Gastrocnemius medialis (tissue), 4 donors: ENCODE results near the gene STX12. TPM values are rescaled to one million over a fixed set of nuclear protein-coding genes. Genes with fewer than 3 reads are reported as not detected.
"Not testable (repeated sequence)": the region's sequence is repeated elsewhere in the genome, so short reads cannot be mapped to it uniquely, and the experiment has no call there.

ENCODE experiments used
- ATAC-seq, 2 donors: fragments of 150-250 bp; one replicate each; pipeline ENCODE4 v1.9.1; 2016
- DNase-seq, 2 donors: peaks; one replicate each; pipeline ENCODE4 v3.0.0-alpha.2; 2019
- H3K27ac ChIP-seq, 4 donors: fragments of 200-600 bp; sonication (generic); 1 replicate in 1 of 4; 2 replicates in 3 of 4; pipeline ENCODE4 v1.5.1; 2016 to 2018; ENCODE audit warnings: mild to moderate bottlenecking in 2 of 4, moderate library complexity in 1 of 4
- H3K27me3 ChIP-seq, 3 donors: fragments of 200-600 bp; sonication (generic) in 2 of 3; 1 replicate in 1 of 3; 2 replicates in 2 of 3; pipeline versions ENCODE4 v1.5.1 to v1.6.0; 2016 to 2019; ENCODE audit warnings: mild to moderate bottlenecking in 1 of 3, moderate library complexity in 1 of 3
- H3K36me3 ChIP-seq, 2 donors: fragments of 200-600 bp; sonication (generic) in 1 of 2; one replicate each; pipeline ENCODE4 v1.5.1; 2017 to 2018
- H3K4me1 ChIP-seq, 2 donors: fragments of 200-600 bp; sonication (generic) in 1 of 2; one replicate each; pipeline ENCODE4 v1.5.1; 2016 to 2017; ENCODE audit warnings: mild to moderate bottlenecking in 2 of 2
- H3K4me3 ChIP-seq, 4 donors: fragments of 200-600 bp; sonication (generic) in 3 of 4; 1 replicate in 1 of 4; 2 replicates in 3 of 4; pipeline ENCODE4 v1.5.1; 2016 to 2019; ENCODE audit warnings: mild to moderate bottlenecking in 2 of 4
- H3K9me3 ChIP-seq, 3 donors: fragments of 200-600 bp; sonication (generic) in 2 of 3; 1 replicate in 1 of 3; 2 replicates in 2 of 3; pipeline ENCODE4 v1.5.1; 2016 to 2019
- POLR2A ChIP-seq, 2 donors: fragments of 450-650 bp; IDR thresholded peaks; one replicate each; pipeline ENCODE4 v1.6.1; 2017; ENCODE audit warnings: antibody characterized with exemption in 2 of 2, mild to moderate bottlenecking in 2 of 2, moderate library complexity in 2 of 2
- in situ Hi-C, 4 donors: fragments of 200-750 bp; cut with MboI; loops; one replicate each; pipeline versions ENCODE4 v1.15.0 to v1.8.0; 2017; ENCODE audit warnings: low sequenced_read_pairs in 4 of 4
- intact Hi-C: fragments of 100-400 bp; cut with DNase I; formaldehyde crosslinking; loops from one replicate; pipeline ENCODE4 v1.15.1; 2023; ENCODE audit warnings: low total_unique reads
- total RNA-seq, 4 donors: library from RNA; depleted of rRNA; stranded (reverse); fragments of >200 nt; gene quantifications; one replicate each; pipeline versions ENCODE4 v1.1.0 to v1.2.3, GENCODE V29; 2016
- TF ChIP-seq, protein P1 (sequence below), 5 experiments: fragments of 450-650 bp in 3 of 5; fragments of 200-600 bp in 2 of 5; sonication (generic) in 2 of 5; IDR thresholded peaks in 4 of 5; conservative IDR thresholded peaks in 1 of 5; 1 replicate in 4 of 5; 2 replicates in 1 of 5; pipeline ENCODE4 v1.5.1; 2016 to 2019; ENCODE audit warnings: antibody characterized with exemption in 5 of 5, mild to moderate bottlenecking in 3 of 5, moderate library complexity in 3 of 5

STX12 gene
- total RNA-seq, 4 donors from 2014 or later: 19.2 to 71.6 (median 31.2) TPM

DNA sequence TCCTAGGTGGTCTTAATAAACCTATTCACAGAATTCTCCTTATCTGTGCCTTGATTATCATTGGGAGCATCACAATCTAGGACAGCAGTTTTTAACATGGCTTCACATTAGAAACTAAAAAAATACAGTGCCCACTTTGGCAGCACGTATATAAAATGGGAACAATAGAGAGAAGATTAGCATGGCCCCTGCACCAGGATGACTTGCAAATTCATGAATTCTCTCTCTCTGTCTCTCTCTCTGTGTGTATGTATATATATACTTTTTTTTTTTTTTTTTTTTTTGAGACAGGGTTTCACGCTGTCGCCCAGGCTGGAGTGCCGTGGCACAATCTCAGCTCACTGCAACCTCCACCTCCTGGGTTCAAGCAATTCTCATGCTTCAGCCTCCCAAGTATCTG lies 51.4 kb downstream of the STX12 start:
- TF ChIP-seq, protein P1, sequence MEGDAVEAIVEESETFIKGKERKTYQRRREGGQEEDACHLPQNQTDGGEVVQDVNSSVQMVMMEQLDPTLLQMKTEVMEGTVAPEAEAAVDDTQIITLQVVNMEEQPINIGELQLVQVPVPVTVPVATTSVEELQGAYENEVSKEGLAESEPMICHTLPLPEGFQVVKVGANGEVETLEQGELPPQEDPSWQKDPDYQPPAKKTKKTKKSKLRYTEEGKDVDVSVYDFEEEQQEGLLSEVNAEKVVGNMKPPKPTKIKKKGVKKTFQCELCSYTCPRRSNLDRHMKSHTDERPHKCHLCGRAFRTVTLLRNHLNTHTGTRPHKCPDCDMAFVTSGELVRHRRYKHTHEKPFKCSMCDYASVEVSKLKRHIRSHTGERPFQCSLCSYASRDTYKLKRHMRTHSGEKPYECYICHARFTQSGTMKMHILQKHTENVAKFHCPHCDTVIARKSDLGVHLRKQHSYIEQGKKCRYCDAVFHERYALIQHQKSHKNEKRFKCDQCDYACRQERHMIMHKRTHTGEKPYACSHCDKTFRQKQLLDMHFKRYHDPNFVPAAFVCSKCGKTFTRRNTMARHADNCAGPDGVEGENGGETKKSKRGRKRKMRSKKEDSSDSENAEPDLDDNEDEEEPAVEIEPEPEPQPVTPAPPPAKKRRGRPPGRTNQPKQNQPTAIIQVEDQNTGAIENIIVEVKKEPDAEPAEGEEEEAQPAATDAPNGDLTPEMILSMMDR (IDR thresholded peaks at IDR 0.05 in 4 of 5, conservative IDR thresholded peaks at IDR 0.05 in 1 of 5): no peak
- TF ChIP-seq POLR2A (IDR thresholded peaks at IDR 0.05): no peak
- H3K36me3 ChIP-seq: peaks cover 7 to 48% of the 10 kb centered on the region in 2 donors
- H3K27ac ChIP-seq: no peak overlapping the region
- intact Hi-C loops: no loop called here
- in situ Hi-C loops: no loop called here
- H3K27me3 ChIP-seq: no peaks in the 10 kb centered on the region
- no peak for DNase-seq
- H3K4me3 ChIP-seq: no peak overlapping the region
- no peak for ATAC-seq
- H3K9me3 ChIP-seq: no peaks in the 10 kb centered on the region
- H3K4me1 ChIP-seq: no peaks in the 10 kb centered on the region

DNA sequence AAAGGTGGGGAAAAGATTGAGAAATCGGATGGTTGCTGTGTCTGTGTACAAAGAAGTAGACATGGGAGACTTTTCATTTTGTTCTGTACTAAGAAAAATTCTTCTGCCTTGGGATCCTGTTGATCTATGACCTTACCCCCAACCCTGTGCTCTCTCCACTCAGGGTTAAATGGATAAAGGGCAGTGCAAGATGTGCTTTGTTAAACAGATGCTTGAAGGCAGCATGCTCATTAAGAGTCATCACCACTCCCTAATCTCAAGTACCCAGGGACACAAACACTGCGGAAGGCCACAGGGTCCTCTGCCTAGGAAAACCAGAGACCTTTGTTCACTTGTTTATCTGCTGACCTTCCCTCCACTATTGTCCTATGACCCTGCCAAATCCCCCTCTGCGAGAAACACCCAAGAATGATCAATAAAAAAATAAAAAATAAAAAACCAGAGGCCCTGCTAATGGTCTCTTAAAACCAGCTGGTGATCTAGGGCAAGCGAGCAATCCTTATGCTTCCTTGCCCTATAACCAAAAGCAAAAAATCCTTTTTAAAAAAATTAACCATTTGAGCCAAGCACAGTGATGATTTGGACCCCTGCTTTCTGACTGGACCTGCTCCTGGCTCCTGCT lies 56.4 kb downstream of the STX12 start:
- in situ Hi-C loops, intact Hi-C loops, DNase-seq, H3K27me3 ChIP-seq, ATAC-seq, H3K9me3 ChIP-seq: not testable (repeated sequence)
- H3K4me3 ChIP-seq: peak overlapping the region in 2 of 4 donors; percentile 88 to 95
- peak overlapping the region; percentile 86 to 92 (median 87) for H3K27ac ChIP-seq
- H3K36me3 ChIP-seq: peaks cover 0 to 22% of the 10 kb centered on the region in 2 donors
- H3K4me1 ChIP-seq: peaks cover 13 to 26% of the 10 kb centered on the region in 2 donors

DNA sequence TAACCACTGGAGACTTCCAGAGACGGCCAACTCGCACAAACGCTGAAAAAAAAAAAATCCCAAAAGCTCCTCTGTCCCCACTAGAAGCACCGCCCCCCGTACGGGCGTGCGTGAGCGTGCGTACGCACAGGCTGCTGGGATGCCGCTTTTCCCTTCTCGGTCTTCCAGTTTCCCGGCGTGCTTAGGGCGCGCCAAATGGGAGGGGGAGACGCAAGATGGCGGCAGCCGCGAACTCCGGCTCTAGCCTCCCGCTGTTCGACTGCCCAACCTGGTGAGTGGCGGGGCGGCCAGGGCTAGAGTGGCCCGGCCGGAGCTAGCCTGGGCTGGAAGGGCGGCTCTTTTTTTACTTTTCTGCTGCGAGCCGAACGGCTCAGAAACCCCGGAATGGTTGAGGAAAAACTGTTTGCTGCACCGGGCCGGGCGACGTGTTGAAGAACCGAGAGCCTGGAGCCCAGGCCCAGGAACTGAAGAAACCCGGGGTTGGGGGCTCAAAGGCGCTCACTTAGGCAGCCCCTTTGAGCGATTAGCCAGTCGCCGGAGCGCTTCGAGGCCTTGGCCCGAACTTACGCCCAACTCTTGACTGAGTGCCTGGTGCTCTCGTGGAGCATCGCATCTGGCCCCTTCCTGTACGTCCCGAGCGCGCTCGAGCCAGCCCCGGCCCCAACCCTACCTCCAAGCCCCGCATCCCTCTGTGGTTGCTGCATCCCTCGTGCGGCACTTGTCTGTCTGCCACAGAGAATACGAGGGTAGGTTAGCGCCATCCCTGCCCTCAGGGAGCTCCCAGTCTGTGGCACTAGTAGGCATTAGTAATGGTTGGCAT lies 57.8 kb downstream of the STX12 start, which contains the start of gene PPP1R8:
Gene PPP1R8 (plus strand): TSS at position 162 of the 820 bp plus-strand sequence. CDS start 54 bp downstream, at position 216.
- DNase-seq (peak; percentile 87 to 91), ATAC-seq (peak; percentile 98 to 99)
- H3K27me3 ChIP-seq: no peaks in the 10 kb centered on the region
- peaks cover 0 to 21% of the 10 kb centered on the region in 2 donors for H3K36me3 ChIP-seq
- intact Hi-C loops: loop anchor here (2.0 to 5.0 kb wide), 3 partner anchors 59 to 674 kb away; partner anchors contain the start of genes FAM76A, SLC9A1 and STX12
- in situ Hi-C loops: no loop called here
- no peaks in the 10 kb centered on the region for H3K9me3 ChIP-seq
- H3K27ac ChIP-seq: peak within 1 kb of the TSS; percentile 86 to 92 (median 87)
- H3K4me3 ChIP-seq: peak within 1 kb of the TSS; percentile 86 to 95 (median 91)
- peak; percentile 75 to 80 for TF ChIP-seq POLR2A (IDR thresholded peaks at IDR 0.05)
- TF ChIP-seq, protein P1 (IDR thresholded peaks at IDR 0.05 in 4 of 5, conservative IDR thresholded peaks at IDR 0.05 in 1 of 5): no peak
- H3K4me1 ChIP-seq: peaks cover 20 to 36% of the 10 kb centered on the region in 2 donors

DNA sequence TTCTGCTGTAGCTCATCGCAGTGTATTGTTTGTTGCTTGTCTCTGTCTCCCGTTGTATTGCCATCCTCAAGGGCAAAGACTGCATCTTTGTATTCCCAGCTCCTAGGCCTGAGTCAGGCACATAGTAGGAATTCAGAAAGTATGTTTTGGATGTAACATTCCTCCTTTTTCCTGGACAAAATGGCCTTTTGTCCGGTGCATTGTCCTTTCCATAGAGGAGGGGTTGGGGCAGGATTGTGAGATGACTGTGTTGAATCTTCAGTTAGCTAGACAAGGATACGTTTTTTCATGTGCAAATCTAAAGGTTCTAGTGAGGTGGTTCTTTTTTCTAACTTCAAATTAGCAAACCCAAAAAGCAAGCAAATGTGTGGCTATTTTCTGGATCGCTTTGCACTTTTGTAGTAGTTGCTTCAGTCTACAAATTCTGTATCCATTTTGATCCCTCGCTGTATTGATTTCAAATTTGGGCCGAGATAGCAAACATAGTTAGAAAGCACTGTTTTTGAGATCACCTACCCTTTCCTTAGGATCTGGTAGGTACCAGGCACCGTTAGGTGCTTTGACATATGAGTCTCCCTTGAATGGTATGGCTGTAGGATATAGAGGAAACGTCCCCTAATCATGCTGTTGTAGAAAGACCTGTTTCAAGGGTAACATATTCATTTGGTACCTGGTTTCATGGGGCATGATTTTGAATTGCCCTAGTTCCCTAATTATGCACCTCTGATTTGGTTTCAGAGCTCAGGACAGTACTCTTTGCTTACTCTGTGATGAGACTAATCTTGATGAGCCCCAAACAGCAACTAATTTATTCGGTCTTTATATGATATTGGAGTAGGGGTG lies 58.8 kb downstream of the STX12 start:
- H3K9me3 ChIP-seq: no peaks in the 10 kb centered on the region
- TF ChIP-seq, protein P1 (IDR thresholded peaks at IDR 0.05 in 4 of 5, conservative IDR thresholded peaks at IDR 0.05 in 1 of 5): no peak
- TF ChIP-seq POLR2A (IDR thresholded peaks at IDR 0.05): no peak
- no peak for ATAC-seq
- peaks cover 0 to 21% of the 10 kb centered on the region in 2 donors for H3K36me3 ChIP-seq
- DNase-seq: no peak
- in situ Hi-C loops (no loop called here), intact Hi-C loops (loop anchor here (2.0 to 5.0 kb wide), 3 partner anchors 59 to 674 kb away; partner anchors contain the start of genes FAM76A, SLC9A1 and STX12)
- peak overlapping the region; percentile 86 to 95 (median 91) for H3K4me3 ChIP-seq
- peak overlapping the region; percentile 86 to 92 (median 87) for H3K27ac ChIP-seq
- H3K4me1 ChIP-seq: peaks cover 20 to 38% of the 10 kb centered on the region in 2 donors
- no peaks in the 10 kb centered on the region for H3K27me3 ChIP-seq
